Fibroblast of skin of right biceps (primary cell): ENCODE data around the gene ARID1B.

Experiments used
- DNase-seq: peaks from one replicate; pipeline ENCODE4 v3.0.0-alpha.2; 2013

ARID1B gene

DNA sequence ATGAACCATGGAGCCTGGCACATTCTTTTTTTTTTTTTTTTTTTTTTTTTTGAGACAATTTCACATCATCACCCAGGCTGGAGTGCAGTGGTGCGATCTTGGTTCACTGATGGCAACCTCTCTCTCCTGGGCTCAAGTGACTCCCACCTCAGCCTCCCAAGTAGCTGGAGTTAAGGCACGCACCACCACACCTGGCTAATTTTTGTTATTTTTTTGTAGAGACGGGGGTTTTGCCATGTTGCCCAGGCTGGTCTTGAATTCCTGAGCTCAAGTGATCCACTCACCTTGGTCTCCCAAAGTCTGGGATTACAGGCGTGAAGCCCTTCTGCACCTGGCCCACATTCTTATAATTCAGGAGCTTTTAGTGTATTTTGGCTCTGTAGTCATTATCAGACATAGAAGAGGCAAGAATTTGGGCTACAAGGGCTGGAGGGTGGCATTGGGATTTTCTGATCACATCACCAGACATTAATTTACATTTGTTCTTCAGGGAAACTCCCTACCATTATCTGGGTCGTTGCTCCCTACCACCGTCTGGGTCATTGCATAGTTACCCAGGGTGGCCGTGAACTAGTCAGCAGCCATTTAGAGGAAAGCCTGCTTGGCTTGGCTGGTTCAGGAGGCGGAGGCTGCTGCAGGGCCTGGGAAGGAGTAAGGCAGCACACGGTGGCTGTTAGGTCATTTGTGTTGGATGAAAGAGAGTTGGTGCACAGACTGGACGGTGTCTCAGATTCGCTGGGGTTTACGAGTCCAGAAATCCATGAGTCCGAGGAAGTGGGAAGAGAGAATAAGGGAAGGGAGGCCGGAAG, 17.6 kb downstream of the ARID1B start:
- DNase-seq = no peak

DNA sequence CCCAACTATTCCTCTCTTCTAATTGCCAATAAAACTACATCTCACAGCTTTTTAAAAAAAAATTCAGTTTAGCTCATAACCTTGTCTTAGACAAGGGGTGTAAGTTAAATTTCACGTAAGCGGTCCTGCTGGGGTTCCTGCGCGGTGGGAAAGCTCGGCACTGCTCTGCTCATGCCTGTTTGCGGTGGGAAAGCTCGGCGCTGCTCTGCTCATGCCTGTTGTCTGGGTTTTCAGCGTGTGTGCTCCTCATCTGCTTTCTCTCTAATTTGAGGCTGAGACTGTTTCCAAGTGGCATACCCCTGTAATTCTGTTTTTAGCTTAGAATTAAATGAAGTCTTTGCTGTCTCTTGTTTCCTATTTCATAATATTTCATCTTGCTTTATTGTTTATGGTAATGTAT, 18.6 kb downstream of the ARID1B start:
- DNase-seq = peak; percentile 30

DNA sequence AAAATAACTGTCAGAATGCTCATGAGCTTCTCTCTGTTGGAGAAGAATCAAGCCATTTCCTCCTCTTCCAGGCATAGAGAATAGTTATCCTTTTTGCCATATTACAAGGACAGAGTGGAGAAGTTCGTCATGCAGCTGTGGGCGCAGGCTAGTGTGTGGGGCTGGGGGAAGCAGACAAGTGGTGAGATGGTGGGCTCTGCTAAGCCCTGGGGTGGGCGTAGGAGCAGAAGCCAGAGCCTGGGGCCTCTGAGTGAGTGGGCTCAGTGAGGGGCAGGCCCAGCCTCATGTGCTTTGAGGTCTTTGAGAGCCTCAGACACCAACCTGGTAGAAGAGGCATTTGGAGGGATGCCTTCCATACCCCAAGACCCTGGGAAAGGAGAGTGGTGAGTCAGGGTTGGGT, 19.4 kb downstream of the ARID1B start:
- no peak for DNase-seq

DNA sequence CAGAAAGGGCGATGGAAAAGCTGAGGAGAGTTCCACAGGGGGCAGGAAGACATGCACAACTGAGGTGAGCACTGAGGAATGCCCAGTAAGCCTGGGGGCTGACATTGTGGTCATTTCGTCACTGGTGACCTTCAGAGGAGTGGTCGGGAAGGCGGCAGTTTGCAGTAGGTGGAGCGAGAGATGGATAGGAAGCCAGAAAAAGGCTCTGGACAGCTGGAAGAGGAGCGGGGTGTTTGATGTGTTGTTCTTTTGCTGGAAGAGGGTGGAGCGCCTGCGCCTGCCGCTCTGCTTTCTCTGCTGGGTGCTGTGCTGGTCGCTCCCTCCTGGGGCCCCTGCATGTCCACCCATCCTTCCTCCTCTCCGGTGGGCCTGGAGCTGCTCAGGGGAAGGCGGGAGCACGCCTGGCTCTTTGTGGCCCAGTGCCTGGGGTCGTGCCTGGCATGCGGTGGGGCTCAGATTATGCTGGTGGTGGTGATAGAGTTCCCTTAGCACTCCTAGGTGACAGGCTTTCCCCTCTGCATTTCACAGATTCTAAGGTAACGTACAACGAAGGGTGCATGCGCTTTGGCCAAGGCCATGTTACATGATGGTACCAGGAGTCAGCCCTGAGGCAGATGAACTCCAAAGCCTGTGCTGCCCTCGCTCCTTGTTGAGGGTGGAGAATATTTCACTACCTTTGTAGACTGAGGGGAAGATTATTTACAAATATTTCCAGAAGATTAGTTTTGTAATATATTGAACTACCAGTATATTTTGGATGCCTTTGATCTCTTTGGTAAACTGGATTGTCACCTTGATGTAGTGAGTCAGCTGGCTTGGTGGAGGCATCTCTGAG, 20.9 kb downstream of the ARID1B start:
- DNase-seq = no peak

DNA sequence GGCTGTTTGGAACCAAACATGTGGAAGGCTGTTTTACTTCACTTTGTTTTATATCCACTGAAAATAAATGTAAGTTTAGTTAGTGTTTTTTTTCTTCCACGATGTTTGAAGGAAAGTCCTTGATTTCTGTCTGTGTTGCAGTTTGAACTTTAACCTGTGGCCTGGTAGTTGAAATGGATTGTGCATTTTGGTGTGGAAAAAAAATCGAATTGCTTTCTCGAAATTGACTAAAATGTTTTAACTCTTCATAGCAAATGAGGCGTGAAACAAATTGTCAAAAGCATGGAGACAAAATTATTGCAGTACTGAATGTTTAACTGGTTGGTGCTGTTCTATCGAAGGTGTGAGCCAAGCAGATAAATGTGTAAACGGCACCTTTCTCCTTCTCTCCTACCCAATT, 24.5 kb downstream of the ARID1B start:
- no peak for DNase-seq

DNA sequence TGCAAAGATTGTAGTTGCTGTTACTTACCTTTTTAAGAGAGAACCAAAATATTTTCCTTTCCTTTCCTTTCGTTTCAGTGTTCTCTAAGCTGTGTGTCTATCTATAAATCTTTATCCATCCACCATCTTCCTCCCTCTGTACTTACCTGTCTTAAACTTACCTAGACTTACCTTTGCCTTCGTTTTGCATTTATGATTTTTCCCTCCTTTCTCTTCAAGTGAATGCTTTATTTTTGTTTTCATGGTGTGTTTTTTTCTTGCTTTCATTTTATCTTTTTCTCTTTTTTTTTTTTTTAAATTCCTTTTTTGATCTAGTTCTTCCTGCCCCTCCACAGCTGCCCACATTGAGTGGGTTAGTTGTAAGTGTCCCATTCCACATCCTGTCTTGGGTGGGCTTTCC, 26.2 kb downstream of the ARID1B start:
- no peak for DNase-seq

DNA sequence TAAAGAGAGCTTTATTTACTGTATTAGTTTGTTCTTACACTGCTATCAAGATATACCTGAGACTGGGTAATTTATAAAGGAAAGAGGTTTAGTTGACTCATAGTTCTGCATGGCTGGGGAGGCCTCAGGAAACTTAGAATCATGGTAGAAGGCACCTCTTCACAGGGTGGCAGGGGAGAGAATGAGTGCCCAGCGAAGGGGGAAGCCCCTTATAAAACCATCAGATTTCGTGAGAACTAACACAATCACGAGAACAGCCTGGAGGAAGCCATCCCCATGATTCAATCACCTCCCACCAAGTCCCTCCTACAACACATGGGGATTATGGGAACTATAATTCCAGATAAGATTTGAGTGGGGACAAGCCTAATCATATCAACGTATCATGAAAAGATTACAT, 27.2 kb downstream of the ARID1B start:
- no peak for DNase-seq

DNA sequence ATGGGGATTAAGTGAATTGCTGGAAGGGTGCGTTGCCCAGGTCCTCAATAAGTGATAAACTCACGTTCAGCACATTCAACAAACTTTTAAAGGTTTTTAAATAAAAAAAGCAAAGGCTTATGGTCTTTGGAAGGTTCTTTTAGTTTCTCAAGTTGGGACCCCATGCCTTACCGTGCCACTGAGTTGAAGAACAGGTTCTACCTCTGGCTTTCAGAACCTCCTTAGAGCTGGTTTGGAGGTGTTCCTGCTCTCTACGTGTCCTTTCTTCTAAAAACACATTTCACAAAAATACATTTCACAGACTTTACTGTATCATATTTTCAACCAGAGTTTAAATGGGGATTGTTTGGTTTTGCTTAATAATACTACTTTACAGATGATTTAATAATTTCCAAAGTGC, 29.0 kb downstream of the ARID1B start:
- DNase-seq = no peak

DNA sequence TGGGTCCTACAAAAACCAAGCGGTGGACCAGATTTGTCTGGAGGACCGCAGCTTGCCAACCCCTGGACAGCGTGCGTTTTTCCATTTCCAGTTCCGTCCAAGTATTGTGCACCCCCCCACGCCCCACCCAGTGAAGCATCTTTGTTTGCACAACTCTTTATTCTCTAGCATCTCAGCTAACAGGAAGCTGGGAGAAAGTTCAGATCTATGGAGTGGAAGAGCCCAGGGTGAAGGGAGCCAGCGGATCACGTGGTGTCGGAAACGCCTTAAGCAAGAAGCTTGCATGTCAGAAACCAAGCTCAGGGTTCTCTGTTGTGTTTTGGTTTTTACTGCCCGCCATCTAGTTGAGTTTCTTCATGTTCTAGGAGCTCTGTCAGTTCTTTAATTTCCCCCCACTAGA, 29.9 kb downstream of the ARID1B start:
- no peak for DNase-seq

DNA sequence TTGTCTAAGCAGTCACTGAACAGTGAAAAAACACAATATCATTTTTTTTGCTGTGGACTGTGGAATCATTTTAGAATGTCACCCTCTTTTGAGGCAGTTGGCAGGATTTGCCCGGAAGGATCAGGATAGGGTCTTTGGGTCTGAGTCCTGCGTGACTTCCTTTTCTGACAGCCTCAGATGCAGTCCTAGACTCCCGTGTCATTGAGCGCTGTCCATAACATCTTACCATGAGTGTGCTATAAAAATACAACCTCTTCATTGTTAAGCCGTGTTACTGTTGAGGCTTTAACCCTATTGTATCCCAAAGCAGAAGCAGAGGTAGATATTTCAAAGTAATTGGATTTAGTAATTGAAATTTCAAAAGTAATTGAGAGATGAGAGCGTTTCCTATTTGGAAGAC, 30.6 kb downstream of the ARID1B start:
- no peak for DNase-seq

DNA sequence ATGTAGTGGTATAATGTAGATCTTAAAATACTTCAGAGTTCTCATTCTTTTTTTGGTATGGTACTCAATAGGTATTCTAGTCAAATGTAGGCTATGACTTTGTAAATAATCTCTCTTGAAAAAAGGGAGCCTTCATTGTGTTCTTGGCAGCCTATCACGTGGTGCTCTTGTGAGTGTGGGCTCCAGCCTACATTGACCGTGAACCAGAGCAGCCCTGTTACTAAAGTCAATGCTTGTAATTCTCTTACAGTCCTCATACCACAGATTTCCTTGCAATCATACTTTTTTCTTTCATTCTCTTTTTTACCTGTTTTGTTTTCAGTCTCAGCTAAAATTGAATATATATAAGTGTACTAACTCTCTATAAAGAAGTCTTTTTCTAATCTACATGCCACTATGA, 31.1 kb downstream of the ARID1B start:
- no peak for DNase-seq

DNA sequence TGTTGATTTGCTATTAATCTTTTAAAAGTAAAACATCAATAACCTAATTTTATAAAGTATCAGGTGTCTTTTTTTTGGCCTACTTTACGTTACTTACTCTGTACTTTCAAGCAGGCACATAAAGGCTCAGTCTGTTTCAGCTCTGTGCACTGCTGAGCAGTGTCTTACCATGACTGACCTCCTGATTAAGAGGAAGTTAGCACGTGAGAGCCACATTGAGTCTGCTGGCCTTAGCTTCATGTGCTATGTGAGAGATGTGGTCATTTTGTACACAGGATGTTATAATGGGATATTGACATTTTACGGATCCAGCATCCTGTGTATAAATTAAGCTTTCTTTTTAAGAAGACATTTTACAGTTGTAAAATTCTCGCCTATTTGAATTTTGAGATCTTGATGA, 31.9 kb downstream of the ARID1B start:
- DNase-seq = peak; percentile 21

DNA sequence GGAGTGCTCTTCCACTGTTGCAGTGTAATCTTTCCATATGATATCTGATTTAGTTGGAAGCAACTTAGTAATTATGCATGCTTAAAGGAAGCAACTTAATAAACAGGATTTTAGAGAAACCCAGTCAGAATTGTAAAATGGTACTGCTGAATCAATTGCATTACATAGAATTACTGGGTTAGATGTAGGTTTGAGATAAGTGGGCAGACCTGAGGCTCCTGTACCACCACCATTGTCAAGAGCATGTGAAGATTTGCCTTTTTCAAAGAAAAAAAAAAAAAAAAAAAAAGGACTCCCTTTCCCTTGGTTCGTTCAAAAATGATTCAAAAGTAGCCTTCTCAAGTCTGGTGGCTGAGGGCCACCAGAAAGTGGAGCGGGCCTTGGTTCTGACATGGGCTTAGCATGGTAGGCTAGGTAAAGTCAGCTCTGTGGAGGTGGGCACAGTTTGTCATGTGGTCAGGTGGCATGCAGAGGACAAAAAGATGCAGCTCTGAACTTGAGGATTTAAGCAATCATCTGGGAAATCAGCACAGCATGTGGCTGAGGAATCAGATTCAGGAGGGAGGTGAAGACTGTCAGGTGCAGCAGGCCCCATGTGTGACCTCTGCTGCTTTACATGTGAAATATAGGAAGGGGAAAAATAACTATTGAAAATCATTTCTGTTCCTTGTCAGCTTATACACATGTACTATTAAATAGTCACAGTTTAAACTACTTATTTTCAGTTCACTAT, 32.4 kb downstream of the ARID1B start:
- no peak for DNase-seq

DNA sequence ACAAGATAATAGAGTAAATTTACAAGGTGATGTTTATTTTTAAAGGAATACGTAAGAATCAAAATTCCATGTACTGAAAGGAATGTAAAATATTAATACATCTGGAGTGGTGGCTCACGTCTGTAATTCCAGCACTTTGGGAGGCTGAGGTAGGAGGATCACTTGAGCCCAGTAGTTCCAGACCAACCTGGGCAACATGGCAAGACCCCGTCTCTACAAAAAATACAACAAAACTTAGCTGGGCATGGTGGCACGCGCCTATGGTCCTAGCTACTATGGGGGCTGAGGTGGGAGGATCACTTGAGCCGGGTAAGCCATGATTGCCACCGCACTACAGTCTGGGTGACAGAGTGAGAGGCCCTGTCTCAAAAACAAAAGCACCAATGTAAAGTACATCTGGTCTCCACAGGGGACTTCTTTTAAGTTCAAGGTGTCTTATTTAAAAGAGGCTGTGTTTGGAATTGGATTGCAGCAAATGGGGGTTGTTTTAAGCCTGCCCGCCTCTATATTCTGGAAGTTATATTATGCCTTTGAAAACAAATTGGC, 36.9 kb downstream of the ARID1B start:
- no peak for DNase-seq

DNA sequence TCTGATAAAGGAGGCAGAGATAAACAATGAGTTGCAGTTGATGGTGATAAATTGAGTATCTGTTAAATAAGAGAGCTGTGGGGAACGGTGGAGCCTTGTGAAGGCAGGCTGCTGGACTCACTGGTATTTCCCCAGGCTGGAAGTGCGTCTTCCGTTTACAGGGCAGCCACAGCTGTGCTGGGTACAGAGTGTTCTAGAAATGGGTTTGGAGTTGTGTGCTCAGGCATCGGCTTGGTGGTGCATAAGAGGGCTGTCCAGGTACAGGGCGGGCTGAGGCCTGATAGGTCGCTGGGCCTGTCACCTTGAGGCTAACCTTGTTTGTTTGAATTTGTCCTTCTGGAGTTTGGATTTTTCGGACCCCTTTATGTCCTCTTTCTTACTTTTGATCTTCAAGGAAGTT, 39.3 kb downstream of the ARID1B start:
- DNase-seq = no peak

DNA sequence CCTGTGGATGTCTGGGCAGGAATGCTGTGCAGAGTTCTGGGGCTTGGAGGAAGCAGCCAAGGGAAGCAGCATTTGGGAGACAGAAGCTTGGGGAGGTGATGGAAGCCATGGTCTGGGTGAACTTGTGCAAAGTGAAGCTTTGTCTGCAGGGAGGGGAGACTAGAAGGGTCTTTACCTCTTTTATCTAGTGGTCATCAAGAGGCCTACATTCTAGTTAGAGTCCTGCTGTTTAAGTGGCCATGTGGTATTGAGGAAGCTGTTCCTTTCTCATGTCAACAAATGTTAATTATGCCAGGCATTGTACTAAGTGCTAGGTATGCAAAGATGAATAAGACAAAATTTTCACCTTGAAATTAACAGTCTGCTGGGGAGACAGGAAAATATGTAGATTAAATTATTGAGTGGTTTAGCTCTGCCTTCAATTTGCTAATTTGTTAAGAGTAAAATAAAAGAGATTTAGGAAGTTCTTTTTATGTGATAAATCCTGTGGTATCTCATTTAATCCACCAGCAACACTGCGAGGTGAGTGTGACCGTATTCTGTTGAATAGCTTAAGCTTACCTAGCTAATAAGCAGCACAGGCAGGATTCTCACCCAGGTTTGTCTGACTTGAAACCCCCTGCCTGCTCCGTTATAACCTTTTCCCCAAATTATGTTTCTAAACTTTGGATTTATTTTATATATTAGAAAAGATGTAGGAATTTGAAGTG, 43.1 kb downstream of the ARID1B start:
- no peak for DNase-seq

DNA sequence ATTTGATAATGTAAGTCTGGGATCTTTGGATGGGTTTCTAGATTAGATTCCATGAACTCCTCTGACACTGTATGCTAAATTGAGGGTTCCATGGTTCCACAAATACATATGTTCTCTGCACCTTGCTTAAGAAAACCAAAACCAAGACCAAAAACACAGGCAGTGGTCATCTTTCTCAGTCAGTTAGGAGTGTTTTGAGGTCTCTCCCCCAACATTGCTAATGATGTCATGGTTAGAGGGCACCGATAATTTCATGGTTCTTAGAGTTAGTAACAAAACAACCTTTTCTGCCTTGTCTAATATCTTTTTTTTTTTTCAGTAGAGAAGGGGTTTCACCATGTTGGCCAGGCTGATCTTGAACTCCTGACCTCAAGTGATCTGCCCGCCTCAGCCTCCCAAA, 44.5 kb downstream of the ARID1B start:
- DNase-seq = no peak

DNA sequence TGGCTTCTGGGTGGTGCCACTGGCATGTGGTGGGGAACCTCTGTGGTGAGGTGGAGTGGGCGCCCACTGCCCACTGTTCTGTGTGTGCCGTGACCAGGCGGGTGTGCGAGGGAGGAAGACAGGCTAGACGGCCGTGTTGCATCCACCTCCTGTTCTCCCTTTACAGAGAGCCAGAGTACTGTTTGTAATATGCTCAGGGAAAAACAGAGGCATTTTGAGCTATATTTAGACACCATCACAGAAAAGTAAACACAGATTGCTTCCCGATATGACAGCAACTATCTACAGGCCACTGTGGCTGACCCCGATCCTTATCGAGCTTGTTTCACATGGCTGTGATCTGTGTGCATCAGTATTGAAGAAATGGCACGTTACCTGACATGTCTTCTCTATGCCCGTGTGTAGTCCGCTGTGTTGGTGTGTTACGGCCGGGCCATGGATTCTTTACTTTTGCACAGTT, 45.6 kb downstream of the ARID1B start:
- DNase-seq = no peak

DNA sequence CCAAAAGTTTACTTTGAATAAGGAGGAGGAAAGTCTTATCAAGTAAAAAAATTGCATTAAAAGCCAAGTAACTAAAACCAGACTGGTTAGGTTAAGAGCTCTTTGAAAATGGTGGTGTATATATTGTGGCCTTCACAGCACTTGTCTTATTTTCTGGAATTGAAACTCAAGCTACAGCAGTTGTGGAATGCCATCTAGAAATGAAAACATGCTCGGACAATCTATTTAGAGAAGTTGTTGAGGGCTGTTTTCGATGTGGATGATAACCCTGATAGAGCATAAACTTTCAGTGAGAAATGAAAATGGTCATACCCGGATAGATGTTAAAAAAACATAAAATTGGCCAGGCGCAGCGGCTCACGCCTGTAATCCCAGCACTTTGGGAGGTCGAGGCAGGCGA, 47.0 kb downstream of the ARID1B start:
- no peak for DNase-seq

DNA sequence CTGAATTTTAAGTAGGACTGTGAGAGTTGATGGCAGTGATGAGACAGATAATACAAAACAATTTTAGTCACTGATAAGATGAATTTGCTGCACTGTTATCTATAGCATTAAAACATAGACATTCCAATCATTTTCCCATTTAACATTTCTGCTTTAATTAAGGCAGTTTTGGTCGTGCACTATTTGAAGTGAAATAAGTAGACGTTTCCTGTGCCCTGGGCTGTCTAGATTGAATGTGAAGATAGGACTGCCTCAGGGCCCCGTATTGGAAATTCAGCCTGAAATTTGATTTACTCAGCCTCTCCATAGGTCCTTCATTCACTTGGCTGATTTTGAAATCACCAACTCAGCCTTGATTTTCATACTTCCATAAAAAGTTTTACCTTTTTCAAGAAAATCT, 48.3 kb downstream of the ARID1B start:
- no peak for DNase-seq

DNA sequence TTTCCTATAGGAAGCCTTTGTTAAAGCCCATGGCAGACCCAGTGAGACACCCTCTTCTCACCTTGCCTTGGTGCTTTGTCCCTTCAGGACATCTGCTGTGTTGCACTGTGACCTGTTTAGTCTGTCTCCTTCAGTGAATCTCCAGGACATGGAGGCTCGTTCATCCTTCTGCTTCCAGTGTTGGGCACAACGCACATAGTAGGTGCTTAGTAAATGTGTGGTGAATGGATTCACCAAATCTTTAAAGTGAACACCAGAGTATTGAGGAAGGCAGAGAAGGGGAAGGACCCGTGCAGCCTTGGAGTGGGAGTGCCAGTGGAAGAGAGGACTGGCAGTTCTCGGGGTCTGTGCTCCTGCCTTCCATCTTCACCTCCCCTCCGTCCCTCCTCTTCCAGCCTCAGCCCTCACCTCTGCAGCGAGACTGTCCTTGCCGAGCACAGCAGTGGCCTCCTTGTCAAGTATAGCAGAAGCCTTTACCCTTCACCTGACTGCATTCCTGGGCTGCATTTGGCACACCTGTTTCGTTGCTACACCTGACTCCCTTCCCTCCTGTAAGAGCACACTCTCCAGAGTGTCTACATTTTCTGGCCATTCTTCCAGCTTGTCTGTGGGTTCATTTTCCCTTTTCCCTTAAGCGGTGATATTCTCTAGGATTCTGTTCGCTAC, 49.2 kb downstream of the ARID1B start:
- no peak for DNase-seq

DNA sequence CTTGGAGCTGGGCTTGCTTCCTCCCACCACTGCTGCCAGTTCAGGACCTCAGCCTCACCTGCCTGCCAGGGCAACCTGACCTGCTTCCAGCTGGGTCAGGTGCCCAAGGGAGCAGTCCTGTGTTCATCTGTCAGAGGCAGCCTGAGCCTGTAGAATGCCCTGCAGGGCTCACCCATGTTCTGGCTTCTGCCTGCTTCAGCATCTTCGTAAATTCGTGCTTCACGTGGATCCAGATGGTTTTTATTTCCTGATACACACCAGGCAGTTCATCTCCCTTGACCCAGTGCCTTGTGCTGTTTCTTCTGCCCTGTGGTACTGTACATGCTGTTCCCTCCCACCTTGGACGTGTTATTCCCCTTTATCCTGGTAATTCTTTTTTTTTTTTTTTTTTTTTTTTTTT, 50.2 kb downstream of the ARID1B start:
- DNase-seq = peak; percentile 26
